Measurements from ENCODE around the gene PCDHGA10. TPM values are rescaled to one million over a fixed set of nuclear protein-coding genes. Genes with fewer than 3 reads are reported as not detected.
"Not testable (repeated sequence)": the region's sequence is repeated elsewhere in the genome, so short reads cannot be mapped to it uniquely, and the experiment has no call there.

The PCDHGA10 gene
- total RNA-seq, 1 donor from 2014 or later = 5.5 TPM

DNA sequence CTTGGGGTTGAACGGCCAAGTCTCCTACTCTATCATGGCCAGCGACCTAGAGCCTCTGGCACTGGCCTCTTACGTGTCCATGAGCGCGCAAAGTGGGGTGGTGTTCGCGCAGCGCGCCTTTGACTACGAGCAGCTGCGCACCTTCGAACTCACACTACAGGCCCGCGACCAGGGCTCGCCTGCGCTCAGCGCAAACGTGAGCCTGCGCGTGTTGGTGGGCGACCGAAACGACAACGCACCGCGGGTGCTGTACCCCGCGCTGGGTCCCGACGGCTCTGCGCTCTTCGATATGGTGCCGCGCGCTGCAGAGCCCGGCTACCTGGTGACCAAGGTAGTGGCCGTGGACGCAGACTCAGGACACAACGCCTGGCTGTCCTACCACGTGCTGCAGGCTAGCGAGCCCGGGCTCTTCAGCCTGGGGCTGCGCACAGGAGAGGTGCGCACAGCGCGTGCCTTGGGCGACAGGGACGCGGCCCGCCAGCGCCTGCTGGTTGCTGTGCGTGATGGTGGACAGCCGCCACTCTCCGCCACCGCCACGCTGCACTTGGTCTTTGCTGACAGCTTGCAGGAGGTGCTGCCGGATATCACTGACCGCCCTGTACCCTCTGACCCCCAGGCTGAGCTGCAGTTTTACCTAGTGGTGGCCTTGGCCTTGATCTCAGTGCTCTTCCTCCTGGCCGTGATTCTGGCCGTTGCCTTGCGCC is 13.1 kb upstream of the PCDHGA10 start:
- TF ChIP-seq, protein P1, sequence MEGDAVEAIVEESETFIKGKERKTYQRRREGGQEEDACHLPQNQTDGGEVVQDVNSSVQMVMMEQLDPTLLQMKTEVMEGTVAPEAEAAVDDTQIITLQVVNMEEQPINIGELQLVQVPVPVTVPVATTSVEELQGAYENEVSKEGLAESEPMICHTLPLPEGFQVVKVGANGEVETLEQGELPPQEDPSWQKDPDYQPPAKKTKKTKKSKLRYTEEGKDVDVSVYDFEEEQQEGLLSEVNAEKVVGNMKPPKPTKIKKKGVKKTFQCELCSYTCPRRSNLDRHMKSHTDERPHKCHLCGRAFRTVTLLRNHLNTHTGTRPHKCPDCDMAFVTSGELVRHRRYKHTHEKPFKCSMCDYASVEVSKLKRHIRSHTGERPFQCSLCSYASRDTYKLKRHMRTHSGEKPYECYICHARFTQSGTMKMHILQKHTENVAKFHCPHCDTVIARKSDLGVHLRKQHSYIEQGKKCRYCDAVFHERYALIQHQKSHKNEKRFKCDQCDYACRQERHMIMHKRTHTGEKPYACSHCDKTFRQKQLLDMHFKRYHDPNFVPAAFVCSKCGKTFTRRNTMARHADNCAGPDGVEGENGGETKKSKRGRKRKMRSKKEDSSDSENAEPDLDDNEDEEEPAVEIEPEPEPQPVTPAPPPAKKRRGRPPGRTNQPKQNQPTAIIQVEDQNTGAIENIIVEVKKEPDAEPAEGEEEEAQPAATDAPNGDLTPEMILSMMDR (IDR thresholded peaks at IDR 0.05; ENCODE audit: insufficient read depth, low read length, poor library complexity, severe bottlenecking) = no peak
- no peak overlapping the region for H3K4me3 ChIP-seq (ENCODE audit: low read depth, low read length)
- H3K27me3 ChIP-seq (ENCODE audit: control insufficient read depth, insufficient read depth, low read length) = peaks cover 15% of the 10 kb centered on the region
- no peaks in the 10 kb centered on the region for H3K36me3 ChIP-seq (ENCODE audit: control insufficient read depth, insufficient read depth, low read length)
- no peak for DNase-seq (ENCODE audit: low read depth)

GRCh38 chr5:141402553-141403243 is 10.1 kb upstream of the PCDHGA10 start, which contains the start of gene PCDHGA9:
TSS of gene PCDHGA9 (plus strand) at chr5:141402778. CDS start at chr5:141402953, 175 bp downstream.
- TF ChIP-seq, protein P1 (IDR thresholded peaks at IDR 0.05; ENCODE audit: insufficient read depth, low read length, poor library complexity, severe bottlenecking) = peak; percentile 21
- H3K27me3 ChIP-seq (ENCODE audit: control insufficient read depth, insufficient read depth, low read length) = peaks cover 14% of the 10 kb centered on the region
- DNase-seq (ENCODE audit: low read depth) = no peak
- no peaks in the 10 kb centered on the region for H3K36me3 ChIP-seq (ENCODE audit: control insufficient read depth, insufficient read depth, low read length)
- peak within 1 kb of the TSS; percentile 26 for H3K4me3 ChIP-seq (ENCODE audit: low read depth, low read length)

GRCh38 chr5:141403387-141403786 is 9.4 kb upstream of the PCDHGA10 start:
- no peak for DNase-seq (ENCODE audit: low read depth)

GRCh38 chr5:141407790-141408505 is 4.8 kb upstream of the PCDHGA10 start, which contains the start of gene PCDHGB6:
TSS of gene PCDHGB6 (plus strand) at chr5:141408021. CDS start at chr5:141408203, 182 bp downstream.
- TF ChIP-seq, protein P1 (IDR thresholded peaks at IDR 0.05; ENCODE audit: insufficient read depth, low read length, poor library complexity, severe bottlenecking) = peak; percentile 58
- Histone ChIP-seq H3K4me3 (ENCODE audit: low read depth, low read length) (peak within 1 kb of the TSS; percentile 3), H3K27me3 (ENCODE audit: control insufficient read depth, insufficient read depth, low read length) (peaks cover 15% of the 10 kb centered on the region)
- not testable (repeated sequence) for DNase-seq (ENCODE audit: low read depth); H3K36me3 ChIP-seq (ENCODE audit: control insufficient read depth, insufficient read depth, low read length)

More at GRCh38 chr5:141403387-141403786, 9.4 kb upstream of the PCDHGA10 start:
- Histone ChIP-seq H3K4me3 (ENCODE audit: low read depth, low read length) (no peak overlapping the region), H3K36me3 (ENCODE audit: control insufficient read depth, insufficient read depth, low read length) (no peaks in the 10 kb centered on the region), H3K27me3 (ENCODE audit: control insufficient read depth, insufficient read depth, low read length) (peaks cover 16% of the 10 kb centered on the region)
- TF ChIP-seq, protein P1 (IDR thresholded peaks at IDR 0.05; ENCODE audit: insufficient read depth, low read length, poor library complexity, severe bottlenecking) = no peak

GRCh38 chr5:141409598-141410306 is 3.0 kb upstream of the PCDHGA10 start:
- no peaks in the 10 kb centered on the region for H3K36me3 ChIP-seq (ENCODE audit: control insufficient read depth, insufficient read depth, low read length)
- DNase-seq (ENCODE audit: low read depth) = no peak
- TF ChIP-seq, protein P1 (IDR thresholded peaks at IDR 0.05; ENCODE audit: insufficient read depth, low read length, poor library complexity, severe bottlenecking) = no peak
- peaks cover 15% of the 10 kb centered on the region for H3K27me3 ChIP-seq (ENCODE audit: control insufficient read depth, insufficient read depth, low read length)
- H3K4me3 ChIP-seq (ENCODE audit: low read depth, low read length) = no peak overlapping the region

Data from kidney epithelial cell (primary cell).